ENCODE results near the gene RPIA. TPM values are rescaled to one million over a fixed set of nuclear protein-coding genes. Genes with fewer than 3 reads are reported as not detected.

Gene RPIA
- total RNA-seq, 1 donor from 2014 or later: 11.5 TPM

- Mint-ChIP-seq H3K4me1 (no peaks in the 10 kb centered on the region), H3K27me3 (ENCODE audit: insufficient read depth, low read depth) (peaks cover 6% of the 10 kb centered on the region), H3K4me3 (no peak overlapping the region), H3K9me3 (peaks cover 36% of the 10 kb centered on the region), H3K27ac (no peak overlapping the region), H3K36me3 (peaks cover 21% of the 10 kb centered on the region)
- TF ChIP-seq CTCF (IDR thresholded peaks at IDR 0.05) (no peak), EZH2 (IDR thresholded peaks at IDR 0.05) (no peak), EZH2phosphoT487 (IDR thresholded peaks at IDR 0.05) (no peak)
- Histone ChIP-seq H3K4me3 (no peak overlapping the region), H3K79me2 (ENCODE audit: low read depth) (no peaks in the 10 kb centered on the region), H3K27me3 (no peaks in the 10 kb centered on the region), H3K27ac (no peak overlapping the region), H4K20me1 (ENCODE audit: low read depth) (no peaks in the 10 kb centered on the region), H3K9me3 (ENCODE audit: low read depth) (peaks cover 20% of the 10 kb centered on the region), H3K36me3 (peaks cover 6% of the 10 kb centered on the region), H3K9ac (no peak overlapping the region), H3K4me2 (no peak overlapping the region), H3K4me1 (no peaks in the 10 kb centered on the region), H3F3A (ENCODE audit: low read depth) (no peaks in the 10 kb centered on the region), H2AFZ (replicated peaks) (no peak overlapping the region)
- DNase-seq (ENCODE audit: low spot score): peak; percentile 20
Observed at GRCh38 chr2:88683160-88684021, 8.1 kb upstream of the RPIA start.

- TF ChIP-seq CTCF (IDR thresholded peaks at IDR 0.05) (no peak), EZH2phosphoT487 (IDR thresholded peaks at IDR 0.05) (no peak), EZH2 (IDR thresholded peaks at IDR 0.05) (no peak)
- Histone ChIP-seq H3K4me1 (no peaks in the 10 kb centered on the region), H3K4me3 (no peak overlapping the region), H3K79me2 (ENCODE audit: low read depth) (no peaks in the 10 kb centered on the region), H3K9ac (no peak overlapping the region), H4K20me1 (ENCODE audit: low read depth) (no peaks in the 10 kb centered on the region), H2AFZ (replicated peaks) (no peak overlapping the region), H3K36me3 (peaks cover 6% of the 10 kb centered on the region), H3K27ac (no peak overlapping the region), H3K27me3 (no peaks in the 10 kb centered on the region), H3F3A (ENCODE audit: low read depth) (no peaks in the 10 kb centered on the region), H3K4me2 (no peak overlapping the region), H3K9me3 (ENCODE audit: low read depth) (peaks cover 20% of the 10 kb centered on the region)
- Mint-ChIP-seq H3K27ac (no peak overlapping the region), H3K27me3 (ENCODE audit: insufficient read depth, low read depth) (peaks cover 6% of the 10 kb centered on the region), H3K4me3 (no peak overlapping the region), H3K36me3 (peaks cover 25% of the 10 kb centered on the region), H3K4me1 (no peaks in the 10 kb centered on the region), H3K9me3 (peaks cover 39% of the 10 kb centered on the region)
- no peak for DNase-seq (ENCODE audit: low spot score)
Observed at GRCh38 chr2:88684519-88684918, 7.0 kb upstream of the RPIA start.

- H2AFZ ChIP-seq (replicated peaks): no peak overlapping the region
- no peak overlapping the region for H3K27ac ChIP-seq
- no peaks in the 10 kb centered on the region for H3K4me1 ChIP-seq
- Mint-ChIP-seq H3K9me3 (peaks cover 48% of the 10 kb centered on the region), H3K27me3 (ENCODE audit: insufficient read depth, low read depth) (peaks cover 9% of the 10 kb centered on the region), H3K36me3 (peaks cover 32% of the 10 kb centered on the region), H3K4me3 (no peak overlapping the region), H3K27ac (no peak overlapping the region), H3K4me1 (peaks cover 14% of the 10 kb centered on the region)
- no peaks in the 10 kb centered on the region for H3K27me3 ChIP-seq
- TF ChIP-seq CTCF (IDR thresholded peaks at IDR 0.05) (no peak), EZH2 (IDR thresholded peaks at IDR 0.05) (no peak)
- no peak for DNase-seq (ENCODE audit: low spot score)
- H3K4me2 ChIP-seq: no peak overlapping the region
- no peaks in the 10 kb centered on the region for H3F3A ChIP-seq (ENCODE audit: low read depth)
- peaks cover 20% of the 10 kb centered on the region for H3K9me3 ChIP-seq (ENCODE audit: low read depth)
- H3K79me2 ChIP-seq (ENCODE audit: low read depth): peaks cover 7% of the 10 kb centered on the region
- H3K36me3 ChIP-seq: peaks cover 6% of the 10 kb centered on the region
- no peak overlapping the region for H3K9ac ChIP-seq
- H3K4me3 ChIP-seq: no peak overlapping the region
- H4K20me1 ChIP-seq (ENCODE audit: low read depth): no peaks in the 10 kb centered on the region
Observed at GRCh38 chr2:88686320-88686719, 5.2 kb upstream of the RPIA start.
